DOHH2 (cell line): Measurements from ENCODE around the gene NCKAP1.

Experiments
- EZH2phosphoT487 ChIP-seq: fragments of 200-600 bp; sonication (generic); IDR thresholded peaks from 2 replicates; pipeline ENCODE4 v1.6.1; 2017; ENCODE audit warnings: borderline replicate concordance, mild to moderate bottlenecking, antibody characterized with exemption, low read length, moderate library complexity, mixed read lengths
- TF ChIP-seq, protein P1 (sequence below): fragments of 200-600 bp; sonication (generic); IDR thresholded peaks from one replicate; pipeline ENCODE4 v1.5.1; 2014; ENCODE audit warnings: antibody characterized with exemption, mild to moderate bottlenecking, low read depth, low read length; ENCODE audit not compliant: poor library complexity, severe bottlenecking

DNA sequence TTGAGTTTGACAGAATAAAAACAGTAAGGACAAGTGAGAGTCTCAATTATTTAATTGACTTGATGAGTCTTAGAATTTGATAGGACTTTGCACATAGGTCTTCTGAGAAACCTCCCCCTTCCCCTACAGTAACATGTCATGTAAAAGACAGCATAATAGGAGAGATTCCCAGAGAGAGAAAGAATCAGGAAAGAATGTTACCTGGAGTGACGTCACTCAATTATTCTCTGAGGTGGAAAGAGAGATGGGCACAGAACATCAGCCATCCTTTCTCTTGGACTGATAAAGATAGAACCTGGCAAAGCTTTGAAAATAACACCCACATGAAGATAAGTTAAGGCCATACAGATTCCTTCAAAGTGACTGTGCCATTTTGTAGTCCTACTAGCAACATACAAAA lies 152.5 kb downstream of the NCKAP1 start:
- TF ChIP-seq, protein P1, sequence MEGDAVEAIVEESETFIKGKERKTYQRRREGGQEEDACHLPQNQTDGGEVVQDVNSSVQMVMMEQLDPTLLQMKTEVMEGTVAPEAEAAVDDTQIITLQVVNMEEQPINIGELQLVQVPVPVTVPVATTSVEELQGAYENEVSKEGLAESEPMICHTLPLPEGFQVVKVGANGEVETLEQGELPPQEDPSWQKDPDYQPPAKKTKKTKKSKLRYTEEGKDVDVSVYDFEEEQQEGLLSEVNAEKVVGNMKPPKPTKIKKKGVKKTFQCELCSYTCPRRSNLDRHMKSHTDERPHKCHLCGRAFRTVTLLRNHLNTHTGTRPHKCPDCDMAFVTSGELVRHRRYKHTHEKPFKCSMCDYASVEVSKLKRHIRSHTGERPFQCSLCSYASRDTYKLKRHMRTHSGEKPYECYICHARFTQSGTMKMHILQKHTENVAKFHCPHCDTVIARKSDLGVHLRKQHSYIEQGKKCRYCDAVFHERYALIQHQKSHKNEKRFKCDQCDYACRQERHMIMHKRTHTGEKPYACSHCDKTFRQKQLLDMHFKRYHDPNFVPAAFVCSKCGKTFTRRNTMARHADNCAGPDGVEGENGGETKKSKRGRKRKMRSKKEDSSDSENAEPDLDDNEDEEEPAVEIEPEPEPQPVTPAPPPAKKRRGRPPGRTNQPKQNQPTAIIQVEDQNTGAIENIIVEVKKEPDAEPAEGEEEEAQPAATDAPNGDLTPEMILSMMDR: no peak
- TF ChIP-seq EZH2phosphoT487: no peak
